HepG2 (cell line): ENCODE results near the gene GRIK1. TPM values are rescaled to one million over a fixed set of nuclear protein-coding genes. Genes with fewer than 3 reads are reported as not detected.

Experiments
- ATAC-seq: fragments of 200-7000 bp; cut with Tn5 transposase; 3 replicates; pipeline ENCODE4 v1.9.1; 2020; ENCODE audit warnings: mild to moderate bottlenecking, moderate library complexity
- BruUV-seq: library from RNA; stranded (reverse); fragments of 400-500 nt; replicated peaks from 2 replicates; lab custom pipeline; 2021; lab: Mats Ljungman, UMichigan
- CTCF ChIA-PET: fragments of 300-600 bp; formaldehyde crosslinking; extraction: SDS; loops from one replicate; lab custom pipeline; 2021; ENCODE audit warnings: low total read pairs, inconsistent platforms, low intra/inter-chr PET ratio; lab: Yijun Ruan, JAX
- POLR2A ChIA-PET: fragments of 350-600 bp; sonication (Branson Sonifier 250); formaldehyde crosslinking; loops from one replicate; lab custom pipeline; 2020; ENCODE audit warnings: antibody characterized with exemption, inconsistent platforms; lab: Yijun Ruan, JAX
- DNase-seq: peaks from one replicate; pipeline ENCODE4 v3.0.0-alpha.2; 2015; ENCODE audit warnings: low spot score
- FAIRE-seq: peaks from 3 replicates; lab custom pipeline; 2011; peaks lifted over from hg19 to GRCh38; lab: Jason Lieb, UNC
- H2AFZ ChIP-seq: one replicate; pipeline ENCODE4 v1.6.1; 2011; ENCODE audit warnings: low read length, inconsistent platforms
- H3K27ac ChIP-seq: fragments of 300-600 bp; 3 replicates; pipeline ENCODE4 v1.8.0; 2011; ENCODE audit warnings: mixed run types, mild to moderate bottlenecking, mixed read lengths, low read length, inconsistent platforms; ENCODE audit not compliant: insufficient read depth; ENCODE audit errors: extremely low read length
- H3K27me3 ChIP-seq, 2 experiments: fragments of 200-600 bp in 1 of 2; 2 replicates in 1 of 2; 3 replicates in 1 of 2; pipeline versions ENCODE4 v1.6.0 to v1.8.0; 2011; ENCODE audit warnings: low read length in 2 of 2, mild to moderate bottlenecking in 2 of 2, moderate library complexity in 2 of 2, inconsistent platforms in 1 of 2; ENCODE audit not compliant: insufficient read depth in 2 of 2, control insufficient read depth in 1 of 2
- H3K36me3 ChIP-seq, 2 experiments: fragments of 200-600 bp in 1 of 2; replicated peaks in 1 of 2; 2 replicates in 1 of 2; 3 replicates in 1 of 2; pipeline versions ENCODE4 v1.5.1 to v1.8.0; 2011; ENCODE audit warnings: low read length in 2 of 2, inconsistent platforms in 1 of 2; ENCODE audit not compliant: insufficient read depth in 2 of 2, control insufficient read depth in 1 of 2
- H3K4me1 ChIP-seq: 2 replicates; pipeline ENCODE4 v1.5.1; 2012; ENCODE audit warnings: low read length, inconsistent platforms; ENCODE audit not compliant: insufficient read depth
- H3K4me2 ChIP-seq: 2 replicates; pipeline ENCODE4 v1.6.0; 2011; ENCODE audit warnings: low read depth, low read length, inconsistent platforms
- H3K4me3 ChIP-seq, 3 experiments: fragments of 200-600 bp in 1 of 3; sonication (generic), shearing (Covaris generic) in 1 of 3; replicated peaks in 1 of 3; 2 replicates each; pipeline ENCODE4 v1.5.1; 2011 to 2016; ENCODE audit warnings: low read length in 3 of 3, inconsistent platforms in 2 of 3, low read depth in 2 of 3, mild to moderate bottlenecking in 2 of 3, control low read depth in 1 of 3, mixed read lengths in 1 of 3; ENCODE audit not compliant: insufficient read depth in 1 of 3
- H3K79me2 ChIP-seq: one replicate; pipeline ENCODE4 v1.6.1; 2011; ENCODE audit warnings: low read length, inconsistent platforms; ENCODE audit not compliant: insufficient read depth
- H3K9ac ChIP-seq: 2 replicates; pipeline ENCODE4 v1.6.0; 2011; ENCODE audit warnings: mild to moderate bottlenecking, low read depth, low read length, inconsistent platforms; ENCODE audit not compliant: insufficient read depth
- H3K9me3 ChIP-seq: 2 replicates; pipeline ENCODE4 v1.5.1; 2012; ENCODE audit warnings: mild to moderate bottlenecking, low read length
- H4K20me1 ChIP-seq: 2 replicates; pipeline ENCODE4 v1.6.0; 2011; ENCODE audit warnings: inconsistent platforms, mild to moderate bottlenecking, low read length, moderate library complexity; ENCODE audit not compliant: insufficient read depth
- HNRNPH1 ChIP-seq: fragments of 200-400 bp; formaldehyde crosslinking; optimal IDR thresholded peaks from 2 replicates; pipeline ENCODE3; 2017; ENCODE audit warnings: mild to moderate bottlenecking, low read depth, low read length
- HNRNPL ChIP-seq: fragments of 200-400 bp; formaldehyde crosslinking; IDR thresholded peaks from 2 replicates; pipeline ENCODE4 v1.6.1; 2017; ENCODE audit warnings: mild to moderate bottlenecking, low read depth, low read length
- ISL2 ChIP-seq: sonication (generic); formaldehyde crosslinking; IDR thresholded peaks from 2 replicates; pipeline ENCODE4 v1.5.0; 2020; ENCODE audit warnings: missing genetic modification reagents
- ISX ChIP-seq: sonication (generic); formaldehyde crosslinking; conservative IDR thresholded peaks from 2 replicates; pipeline ENCODE4 v1.5.0; 2020; ENCODE audit warnings: missing genetic modification reagents
- NBN ChIP-seq: fragments of 450-650 bp; conservative IDR thresholded peaks from 2 replicates; pipeline ENCODE4 v1.6.1; 2017
- PBX3 ChIP-seq: sonication (generic); formaldehyde crosslinking; IDR thresholded peaks from 2 replicates; pipeline ENCODE4 v1.8.1; 2023; ENCODE audit warnings: missing genetic modification reagents, inconsistent platforms, borderline replicate concordance
- SPEN ChIP-seq: sonication (generic); formaldehyde crosslinking; IDR thresholded peaks from 2 replicates; pipeline ENCODE4 v1.5.1; 2020; ENCODE audit warnings: low read depth, mild to moderate bottlenecking, missing genetic modification reagents
- TRIM22 ChIP-seq: fragments of 450-650 bp; IDR thresholded peaks from 2 replicates; pipeline ENCODE4 v1.6.1; 2017
- ZNF232 ChIP-seq: sonication (generic); formaldehyde crosslinking; IDR thresholded peaks from 2 replicates; pipeline ENCODE4 v1.4.0; 2020; ENCODE audit warnings: missing genetic modification reagents, borderline replicate concordance
- ZNF512B ChIP-seq: sonication (generic); formaldehyde crosslinking; IDR thresholded peaks from 2 replicates; pipeline ENCODE4 v1.5.1; 2020; ENCODE audit warnings: missing genetic modification reagents, mild to moderate bottlenecking, borderline replicate concordance
- ZNF549 ChIP-seq: sonication (generic); formaldehyde crosslinking; IDR thresholded peaks from 2 replicates; pipeline ENCODE4 v1.5.0; 2020; ENCODE audit warnings: missing genetic modification reagents
- ZNF841 ChIP-seq: sonication (generic); formaldehyde crosslinking; IDR thresholded peaks from 2 replicates; pipeline ENCODE4 v1.8.1; 2023; ENCODE audit warnings: missing genetic modification reagents, borderline replicate concordance
- WGBS: methylation state at CpG from one replicate; pipeline ENCODE4 v1.1.6; 2017; ENCODE audit warnings: low lambda C conversion rate; 5-methylcytosine and 5-hydroxymethylcytosine counted together
- in situ Hi-C: cut with HindIII; loops from 2 replicates; pipeline ENCODE4 v1.10.0; 2017; ENCODE audit warnings: low pct_unique_long_range_greater_than_20kb; ENCODE audit not compliant: extremely low pct_ligation_motif_present
- intact Hi-C: fragments of 100-400 bp; cut with micrococcal nuclease; formaldehyde crosslinking; loops from one replicate; pipeline ENCODE4 v1.10.0; 2022; ENCODE audit not compliant: unreplicated experiment
- polyA plus RNA-seq, 8 experiments: library from polyadenylated mRNA; depleted of rRNA in 3 of 8; stranded (reverse) in 7 of 8; unstranded in 1 of 8; fragments of >200 nt; fragmentation: Illumina TruSeq in 4 of 8; extraction: Trizol in 4 of 8; gene quantifications; 2 replicates each; pipeline versions ENCODE4 v1.2.1 to v1.2.3, GENCODE V29; 2011 to 2016; ENCODE audit warnings: low read depth in 4 of 8, missing spikeins in 1 of 8, mixed read lengths in 1 of 8; ENCODE audit not compliant: insufficient read depth in 1 of 8
- total RNA-seq, 5 experiments: library from RNA; depleted of rRNA; stranded (reverse); fragments of >200 nt; fragmentation: Illumina TruSeq; extraction: Trizol; gene quantifications; 2 replicates each; pipeline ENCODE4 v1.2.3, GENCODE V29; 2016; ENCODE audit warnings: low read depth in 1 of 5

Gene GRIK1
- total and polyA plus RNA-seq, 2 of the 13 experiments (the other 11 are each of a cell fraction or from before 2014, with no cell fraction given): not detected

- no TSS peak for BruUV-seq
Measured at GRCh38 chr21:29717659-29718058, 222.1 kb downstream of the GRIK1 start.

More at GRCh38 chr21:29717659-29718058, 222.1 kb downstream of the GRIK1 start:
- no peaks in the 10 kb centered on the region for H3K4me1 ChIP-seq
- H2AFZ ChIP-seq: no peak overlapping the region
- H3K36me3 ChIP-seq: no peaks in the 10 kb centered on the region
- WGBS: 0% methylated on average over 1 of the region's 1 CpG
- intact Hi-C loops (no loop called here), in situ Hi-C loops (no loop called here)
- no peaks in the 10 kb centered on the region for H4K20me1 ChIP-seq
- no peaks in the 10 kb centered on the region for H3K27me3 ChIP-seq
- FAIRE-seq (no peak), ATAC-seq (no peak), DNase-seq (no peak)
- H3K4me2 ChIP-seq: no peak overlapping the region
- no peak for TF ChIP-seq SPEN (CRISPR knock-in tag)
- TF ChIP-seq ISL2 (CRISPR knock-in tag): no peak
- no peak for TF ChIP-seq ZNF549 (CRISPR knock-in tag)
- TF ChIP-seq HNRNPL: no peak
- no peak for TF ChIP-seq ZNF841 (CRISPR knock-in tag)
- no peak for TF ChIP-seq ISX
- TF ChIP-seq ZNF512B (CRISPR knock-in tag): no peak
- TF ChIP-seq NBN: no peak
- TF ChIP-seq ZNF232 (CRISPR knock-in tag): no peak
- TF ChIP-seq PBX3 (CRISPR knock-in tag): no peak
- no peak for TF ChIP-seq HNRNPH1
- TF ChIP-seq TRIM22: no peak
- H3K27ac ChIP-seq: no peak overlapping the region
- CTCF ChIA-PET: no interaction called here
- H3K4me3 ChIP-seq: no peak overlapping the region
- H3K9ac ChIP-seq: no peak overlapping the region
- H3K79me2 ChIP-seq: no peaks in the 10 kb centered on the region
- POLR2A ChIA-PET: no interaction called here
- H3K9me3 ChIP-seq: peaks cover 17% of the 10 kb centered on the region; the same call in 1 of the 2 replicates
